K562 (cell line): ENCODE measurements around the gene MINDY4. TPM values are rescaled to one million over a fixed set of nuclear protein-coding genes. Genes with fewer than 3 reads are reported as not detected.

ENCODE experiments used
- ATAC-seq: fragments of 200-7000 bp; cut with Tn5 transposase; 3 replicates; pipeline ENCODE4 v1.9.1; 2020; ENCODE audit warnings: moderate library complexity
- BruUV-seq: library from RNA; stranded (reverse); fragments of 400-500 nt; replicated peaks from 2 replicates; lab custom pipeline; 2021; lab: Mats Ljungman, UMichigan
- CTCF ChIA-PET: fragments of 300-600 bp; formaldehyde crosslinking; extraction: SDS; loops from one replicate; lab custom pipeline; 2021; ENCODE audit warnings: low intra/inter-chr PET ratio; lab: Yijun Ruan, JAX
- POLR2A ChIA-PET: fragments of 300-600, 350-650 bp; sonication (Branson Sonifier 250); formaldehyde crosslinking; extraction: SDS; loops from one replicate; lab custom pipeline; 2021; ENCODE audit warnings: antibody characterized with exemption, inconsistent platforms; lab: Yijun Ruan, JAX
- DNase-seq, 4 experiments: peaks; one replicate each; pipeline versions ENCODE4 v3.0.0 to v3.0.0-alpha.2; 2011 to 2018; ENCODE audit warnings: low spot score in 3 of 4, mixed read lengths in 3 of 4; ENCODE audit errors: extremely low read depth in 1 of 4
- FAIRE-seq: peaks from 2 replicates; lab custom pipeline; 2011; peaks lifted over from hg19 to GRCh38; lab: Jason Lieb, UNC
- H2AFZ ChIP-seq: 2 replicates; pipeline ENCODE4 v1.6.0; 2011; ENCODE audit warnings: low read depth, low read length, control low read depth, inconsistent platforms
- H3K27ac ChIP-seq: fragments of 200-600 bp; 3 replicates; pipeline ENCODE4 v1.8.0; 2011; ENCODE audit warnings: low read depth, mild to moderate bottlenecking, control low read depth, inconsistent platforms, low read length, moderate library complexity, mixed read lengths; ENCODE audit errors: extremely low read depth
- H3K27me3 ChIP-seq, 2 experiments: fragments of 300-600 bp in 1 of 2; 2 replicates in 1 of 2; 3 replicates in 1 of 2; pipeline versions ENCODE4 v1.6.0 to v1.8.0; 2011; ENCODE audit warnings: inconsistent platforms in 2 of 2, low read length in 2 of 2, mild to moderate bottlenecking in 1 of 2, mixed read lengths in 1 of 2, moderate library complexity in 1 of 2; ENCODE audit not compliant: control insufficient read depth in 2 of 2, insufficient read depth in 2 of 2
- H3K36me3 ChIP-seq: fragments of 300-600 bp; 3 replicates; pipeline ENCODE4 v1.8.0; 2011; ENCODE audit warnings: mild to moderate bottlenecking, low read length, inconsistent platforms; ENCODE audit not compliant: control insufficient read depth, insufficient read depth
- H3K4me1 ChIP-seq, 2 experiments: fragments of 200-600 bp in 1 of 2; replicated peaks in 1 of 2; 2 replicates in 1 of 2; 3 replicates in 1 of 2; pipeline versions ENCODE4 v1.5.1 to v1.8.0; 2011; ENCODE audit warnings: inconsistent platforms in 2 of 2, low read length in 2 of 2, mild to moderate bottlenecking in 1 of 2, mixed read lengths in 1 of 2, moderate library complexity in 1 of 2; ENCODE audit not compliant: control insufficient read depth in 2 of 2, insufficient read depth in 2 of 2
- H3K4me2 ChIP-seq: 2 replicates; pipeline ENCODE4 v1.6.1; 2011; ENCODE audit warnings: low read length, control low read depth, inconsistent platforms, mixed read lengths; ENCODE audit not compliant: insufficient read depth
- H3K4me3 ChIP-seq: fragments of 200-600 bp; sonication (generic), shearing (Covaris generic); 2 replicates; pipeline ENCODE4 v1.5.1; 2016; ENCODE audit warnings: control low read depth, inconsistent platforms
- H3K79me2 ChIP-seq: fragments of 200-600 bp; 3 replicates; pipeline ENCODE4 v1.8.0; 2011; ENCODE audit warnings: low read length, inconsistent platforms; ENCODE audit not compliant: control insufficient read depth, insufficient read depth
- H3K9ac ChIP-seq, 2 experiments: 2 replicates each; pipeline versions ENCODE4 v1.6.0 to v1.6.1; 2011; ENCODE audit warnings: low read depth in 2 of 2, low read length in 2 of 2, control low read depth in 1 of 2, inconsistent platforms in 1 of 2, mild to moderate bottlenecking in 1 of 2, mixed read lengths in 1 of 2; ENCODE audit not compliant: insufficient read depth in 1 of 2
- H3K9me1 ChIP-seq: one replicate; pipeline ENCODE4 v1.6.0; 2011; ENCODE audit warnings: inconsistent platforms, mild to moderate bottlenecking, low read length, moderate library complexity; ENCODE audit not compliant: control insufficient read depth, insufficient read depth
- H3K9me3 ChIP-seq: replicated peaks from 2 replicates; pipeline ENCODE4 v1.5.1; 2011; ENCODE audit warnings: low read depth, low read length, inconsistent platforms; ENCODE audit not compliant: control insufficient read depth, insufficient read depth
- H4K20me1 ChIP-seq: replicated peaks from 2 replicates; pipeline ENCODE4 v1.6.1; 2011; ENCODE audit warnings: low read length, inconsistent platforms, mixed read lengths; ENCODE audit not compliant: control insufficient read depth, insufficient read depth
- HNRNPK ChIP-seq: fragments of 200-400 bp; formaldehyde crosslinking; IDR thresholded peaks from one replicate; pipeline ENCODE4 v1.6.1; 2018; ENCODE audit warnings: mild to moderate bottlenecking, low read depth, low read length; ENCODE audit not compliant: poor library complexity, severe bottlenecking
- KLF1 ChIP-seq: fragments of 450-650 bp; IDR thresholded peaks from 2 replicates; pipeline ENCODE4 v1.6.1; 2016; ENCODE audit warnings: missing genetic modification characterization, missing compliant biosample characterization
- SLC30A9 ChIP-seq: fragments of 250-450 bp; sonication (Bioruptor Pico); IDR thresholded peaks from 2 replicates; pipeline ENCODE4 v1.8.0; 2022; ENCODE audit warnings: mild to moderate bottlenecking, moderate library complexity
- SMAD3 ChIP-seq: fragments of 450-650 bp; formaldehyde crosslinking; conservative IDR thresholded peaks from 2 replicates; pipeline ENCODE4 v1.4.0; 2020; ENCODE audit warnings: mild to moderate bottlenecking
- SMC3 ChIP-seq: conservative IDR thresholded peaks from 2 replicates; pipeline ENCODE4 v1.6.1; 2011; ENCODE audit warnings: low read depth, low read length, improper control_type of control experiment; ENCODE audit not compliant: insufficient read depth
- U2AF2 ChIP-seq: fragments of 200-400 bp; formaldehyde crosslinking; optimal IDR thresholded peaks from 2 replicates; pipeline ENCODE3; 2017; ENCODE audit warnings: low read depth, mild to moderate bottlenecking, low read length
- ZNF282 ChIP-seq: sonication (generic); formaldehyde crosslinking; IDR thresholded peaks from 2 replicates; pipeline ENCODE4 v1.8.1; 2023; ENCODE audit warnings: missing genetic modification reagents
- WGBS: fragments of 100-300 bp; shearing (Covaris generic); methylation state at CpG from one replicate; pipeline ENCODE4 v1.1.6; 2016; ENCODE audit warnings: low coverage, mixed read lengths; ENCODE audit not compliant: insufficient coverage; ENCODE audit errors: missing lambda C conversion rate; 5-methylcytosine and 5-hydroxymethylcytosine counted together
- in situ Hi-C: fragments of 300-500 bp; cut with MboI; formaldehyde crosslinking; loops from 4 replicates; pipeline ENCODE4 v1.15.0; 2018; ENCODE audit warnings: inconsistent platforms, mixed read lengths
- intact Hi-C: fragments of 100-400 bp; cut with micrococcal nuclease; formaldehyde crosslinking; loops from 2 replicates; pipeline ENCODE4 v1.14.2; 2022
- polyA plus RNA-seq, 8 experiments: library from polyadenylated mRNA; depleted of rRNA in 4 of 8; stranded (reverse) in 5 of 8; unstranded in 3 of 8; fragments of >200 nt; fragmentation: Nextera tagmentation in 2 of 8; fragmentation: Illumina TruSeq in 1 of 8; extraction: Ambion mirVana in 2 of 8; extraction: Trizol in 1 of 8; gene quantifications; 2 replicates each; pipeline versions ENCODE4 v1.2.1 to v1.2.3, GENCODE V29; 2011 to 2014; ENCODE audit warnings: inconsistent platforms in 1 of 8, missing spikeins in 1 of 8
- total RNA-seq, 7 experiments: library from RNA; depleted of rRNA in 6 of 7; stranded (reverse); fragments of >200 nt in 6 of 7; fragmentation: Illumina TruSeq in 2 of 7; extraction: Trizol in 2 of 7; gene quantifications; 2 replicates each; pipeline versions ENCODE4 v1.2.1 to v1.2.3, GENCODE V29; 2011 to 2021; ENCODE audit warnings: low replicate concordance in 1 of 7
- TF ChIP-seq, protein P1 (sequence below): fragments of 450-650 bp; formaldehyde crosslinking; IDR thresholded peaks from 2 replicates; pipeline ENCODE4 v1.4.0; 2022; ENCODE audit warnings: mild to moderate bottlenecking, moderate library complexity
- TF ChIP-seq, protein P2 (sequence below), 2 experiments: fragments of 450-650 bp in 1 of 2; sonication (generic) in 1 of 2; formaldehyde crosslinking in 1 of 2; IDR thresholded peaks; 2 replicates each; pipeline versions ENCODE4 v1.7.1 to v1.9.0; 2016 to 2022; ENCODE audit warnings: inconsistent platforms in 1 of 2, mild to moderate bottlenecking in 1 of 2, missing genetic modification reagents in 1 of 2
- TF ChIP-seq, protein P3 (sequence below): fragments of 450-650 bp; conservative IDR thresholded peaks from 2 replicates; pipeline ENCODE4 v1.6.1; 2016; ENCODE audit warnings: missing genetic modification characterization, low read depth, mild to moderate bottlenecking, missing compliant biosample characterization, moderate library complexity
- TF ChIP-seq, protein P4 (sequence below): fragments of 250-450 bp; sonication (Bioruptor Pico); IDR thresholded peaks from 2 replicates; pipeline ENCODE4 v1.6.1; 2021; ENCODE audit warnings: mild to moderate bottlenecking

Gene MINDY4
- total and polyA plus RNA-seq, 9 of the 15 experiments (the other 6 are each of a cell fraction or from before 2014, with no cell fraction given) = 2.1 to 16.7 (median 11.0) TPM

DNA sequence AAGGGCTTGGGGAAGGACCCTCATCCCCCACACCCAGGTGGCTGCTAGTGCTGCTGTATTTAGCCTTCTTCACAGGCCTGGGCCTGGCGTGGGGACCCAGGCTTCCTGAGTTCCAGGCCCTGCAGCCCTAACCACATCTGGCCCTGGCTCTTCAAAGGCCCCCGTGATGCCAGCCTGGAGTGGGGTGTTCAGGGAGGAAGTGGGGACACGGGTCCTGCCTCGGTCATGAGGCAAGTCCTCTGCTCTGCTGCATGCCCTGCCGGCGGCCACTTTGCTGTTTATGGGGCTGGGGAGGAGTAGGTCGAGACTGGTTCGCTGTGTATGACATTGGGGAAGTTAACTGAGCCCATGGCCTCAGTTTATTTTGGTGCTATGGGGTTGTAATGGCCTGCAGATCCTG, 131.9 kb downstream of the MINDY4 start:
- no peak overlapping the region for H3K4me3 ChIP-seq
- FAIRE-seq = no peak
- H3K4me2 ChIP-seq = no peak overlapping the region
- intact Hi-C loops = no loop called here
- no peaks in the 10 kb centered on the region for H3K9me1 ChIP-seq
- no peak overlapping the region for H3K27ac ChIP-seq
- H2AFZ ChIP-seq = no peak overlapping the region
- H3K9me3 ChIP-seq = no peaks in the 10 kb centered on the region
- H3K27me3 ChIP-seq = no peaks in the 10 kb centered on the region
- no TSS peak for BruUV-seq
- H3K4me1 ChIP-seq = peaks cover 11 to 68% of the 10 kb centered on the region in 2 experiments; a peak in 4 of 5 replicates
- no peaks in the 10 kb centered on the region for H3K79me2 ChIP-seq
- WGBS = 61% methylated on average over 7 of the region's 8 CpGs
- CTCF ChIA-PET = no interaction called here
- H4K20me1 ChIP-seq = no peaks in the 10 kb centered on the region; the same call in 1 of the 2 replicates
- no peak for TF ChIP-seq SLC30A9 (CRISPR knock-in tag)
- TF ChIP-seq SMAD3 (CRISPR knock-in tag) = no peak
- TF ChIP-seq, protein P1, sequence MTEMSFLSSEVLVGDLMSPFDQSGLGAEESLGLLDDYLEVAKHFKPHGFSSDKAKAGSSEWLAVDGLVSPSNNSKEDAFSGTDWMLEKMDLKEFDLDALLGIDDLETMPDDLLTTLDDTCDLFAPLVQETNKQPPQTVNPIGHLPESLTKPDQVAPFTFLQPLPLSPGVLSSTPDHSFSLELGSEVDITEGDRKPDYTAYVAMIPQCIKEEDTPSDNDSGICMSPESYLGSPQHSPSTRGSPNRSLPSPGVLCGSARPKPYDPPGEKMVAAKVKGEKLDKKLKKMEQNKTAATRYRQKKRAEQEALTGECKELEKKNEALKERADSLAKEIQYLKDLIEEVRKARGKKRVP (CRISPR knock-in tag) = no peak
- no peak for TF ChIP-seq ZNF282 (CRISPR knock-in tag)
- no peak for TF ChIP-seq SMC3
- TF ChIP-seq KLF1 (tag) = no peak
- no peak for TF ChIP-seq HNRNPK
- TF ChIP-seq, protein P2, sequence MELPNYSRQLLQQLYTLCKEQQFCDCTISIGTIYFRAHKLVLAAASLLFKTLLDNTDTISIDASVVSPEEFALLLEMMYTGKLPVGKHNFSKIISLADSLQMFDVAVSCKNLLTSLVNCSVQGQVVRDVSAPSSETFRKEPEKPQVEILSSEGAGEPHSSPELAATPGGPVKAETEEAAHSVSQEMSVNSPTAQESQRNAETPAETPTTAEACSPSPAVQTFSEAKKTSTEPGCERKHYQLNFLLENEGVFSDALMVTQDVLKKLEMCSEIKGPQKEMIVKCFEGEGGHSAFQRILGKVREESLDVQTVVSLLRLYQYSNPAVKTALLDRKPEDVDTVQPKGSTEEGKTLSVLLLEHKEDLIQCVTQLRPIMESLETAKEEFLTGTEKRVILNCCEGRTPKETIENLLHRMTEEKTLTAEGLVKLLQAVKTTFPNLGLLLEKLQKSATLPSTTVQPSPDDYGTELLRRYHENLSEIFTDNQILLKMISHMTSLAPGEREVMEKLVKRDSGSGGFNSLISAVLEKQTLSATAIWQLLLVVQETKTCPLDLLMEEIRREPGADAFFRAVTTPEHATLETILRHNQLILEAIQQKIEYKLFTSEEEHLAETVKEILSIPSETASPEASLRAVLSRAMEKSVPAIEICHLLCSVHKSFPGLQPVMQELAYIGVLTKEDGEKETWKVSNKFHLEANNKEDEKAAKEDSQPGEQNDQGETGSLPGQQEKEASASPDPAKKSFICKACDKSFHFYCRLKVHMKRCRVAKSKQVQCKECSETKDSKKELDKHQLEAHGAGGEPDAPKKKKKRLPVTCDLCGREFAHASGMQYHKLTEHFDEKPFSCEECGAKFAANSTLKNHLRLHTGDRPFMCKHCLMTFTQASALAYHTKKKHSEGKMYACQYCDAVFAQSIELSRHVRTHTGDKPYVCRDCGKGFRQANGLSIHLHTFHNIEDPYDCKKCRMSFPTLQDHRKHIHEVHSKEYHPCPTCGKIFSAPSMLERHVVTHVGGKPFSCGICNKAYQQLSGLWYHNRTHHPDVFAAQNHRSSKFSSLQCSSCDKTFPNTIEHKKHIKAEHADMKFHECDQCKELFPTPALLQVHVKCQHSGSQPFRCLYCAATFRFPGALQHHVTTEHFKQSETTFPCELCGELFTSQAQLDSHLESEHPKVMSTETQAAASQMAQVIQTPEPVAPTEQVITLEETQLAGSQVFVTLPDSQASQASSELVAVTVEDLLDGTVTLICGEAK (IDR thresholded peaks at IDR 0.05) = no peak
- TF ChIP-seq, protein P2 (CRISPR knock-in tag; IDR thresholded peaks at IDR 0.05) = no peak
- TF ChIP-seq, protein P3, sequence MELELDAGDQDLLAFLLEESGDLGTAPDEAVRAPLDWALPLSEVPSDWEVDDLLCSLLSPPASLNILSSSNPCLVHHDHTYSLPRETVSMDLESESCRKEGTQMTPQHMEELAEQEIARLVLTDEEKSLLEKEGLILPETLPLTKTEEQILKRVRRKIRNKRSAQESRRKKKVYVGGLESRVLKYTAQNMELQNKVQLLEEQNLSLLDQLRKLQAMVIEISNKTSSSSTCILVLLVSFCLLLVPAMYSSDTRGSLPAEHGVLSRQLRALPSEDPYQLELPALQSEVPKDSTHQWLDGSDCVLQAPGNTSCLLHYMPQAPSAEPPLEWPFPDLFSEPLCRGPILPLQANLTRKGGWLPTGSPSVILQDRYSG = no peak
- TF ChIP-seq U2AF2 = no peak
- TF ChIP-seq, protein P4, sequence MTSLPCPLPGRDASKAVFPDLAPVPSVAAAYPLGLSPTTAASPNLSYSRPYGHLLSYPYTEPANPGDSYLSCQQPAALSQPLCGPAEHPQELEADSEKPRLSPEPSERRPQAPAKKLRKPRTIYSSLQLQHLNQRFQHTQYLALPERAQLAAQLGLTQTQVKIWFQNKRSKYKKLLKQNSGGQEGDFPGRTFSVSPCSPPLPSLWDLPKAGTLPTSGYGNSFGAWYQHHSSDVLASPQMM (CRISPR knock-in tag) = no peak
- TF ChIP-seq, all 486 proteins: peak for 0
- in situ Hi-C loops = no loop called here
- DNase-seq = no peak
- ATAC-seq = no peak
- Histone ChIP-seq H3K36me3 (no peaks in the 10 kb centered on the region), H3K9ac (no peak overlapping the region)
- POLR2A ChIA-PET = no interaction called here
